Activated naive CD4-positive, alpha-beta T cell treated with Interleukin-2 at 50 U/mL for 16 hours (primary cell): ENCODE data around the gene CPHXL2.

Experiments used
- DNase-seq: peaks from one replicate; pipeline ENCODE4 v3.0.0-alpha.2; 2020

Gene CPHXL2

GRCh38 chr16:75676909-75677308 is at the start of gene CPHXL2:
Gene CPHXL2 (minus strand): TSS chr16:75677009. CDS start chr16:75676999, 10 bp downstream.
- no peak for DNase-seq

GRCh38 chr16:75726390-75726789 is 49.6 kb upstream of the CPHXL2 start, which contains the start of gene CPHXL:
Gene CPHXL (minus strand): TSS chr16:75726490. CDS start chr16:75726442, 48 bp downstream.
- no peak for DNase-seq

GRCh38 chr16:75718452-75718851 is 41.6 kb upstream of the CPHXL2 start:
- no peak for DNase-seq

- no peak for DNase-seq
These were observed 37.9 kb upstream of the CPHXL2 start for GRCh38 chr16:75714661-75715060.

GRCh38 chr16:75710344-75710743 is 33.5 kb upstream of the CPHXL2 start:
- no peak for DNase-seq

- no peak for DNase-seq
These were observed 26.5 kb upstream of the CPHXL2 start for GRCh38 chr16:75703306-75703705.

- no peak for DNase-seq
These were observed 25.4 kb upstream of the CPHXL2 start for GRCh38 chr16:75702242-75702641.

GRCh38 chr16:75701361-75701760 is 24.6 kb upstream of the CPHXL2 start, which contains the start of gene DUXB:
Gene DUXB (minus strand): TSS chr16:75701461. CDS start chr16:75701418, 43 bp downstream.
- DNase-seq = no peak

- no peak for DNase-seq
These were observed 20.8 kb upstream of the CPHXL2 start for GRCh38 chr16:75697571-75697970.

- DNase-seq = no peak
These were observed 18.9 kb upstream of the CPHXL2 start for GRCh38 chr16:75695708-75696107.

GRCh38 chr16:75687361-75687760 is 10.6 kb upstream of the CPHXL2 start:
- no peak for DNase-seq

GRCh38 chr16:75682308-75682707 is 5.5 kb upstream of the CPHXL2 start:
- DNase-seq = no peak

GRCh38 chr16:75679366-75679765 is 2.6 kb upstream of the CPHXL2 start:
- DNase-seq = no peak

GRCh38 chr16:75667503-75667902 is 9.3 kb downstream of the CPHXL2 start:
- DNase-seq = no peak

- DNase-seq = no peak
These were observed 16.0 kb downstream of the CPHXL2 start for GRCh38 chr16:75660726-75661302.

GRCh38 chr16:75660321-75660720 is 16.5 kb downstream of the CPHXL2 start:
- DNase-seq = no peak

GRCh38 chr16:75658175-75658574 is 18.6 kb downstream of the CPHXL2 start:
- no peak for DNase-seq

- no peak for DNase-seq
These were observed 22.9 kb downstream of the CPHXL2 start for GRCh38 chr16:75653922-75654321.

GRCh38 chr16:75648265-75649076 is 28.3 kb downstream of the CPHXL2 start:
- peak; percentile 90 for DNase-seq

GRCh38 chr16:75647492-75648264 is 29.1 kb downstream of the CPHXL2 start, which contains the start of the genes KARS1 and TERF2IP:
Gene KARS1 (minus strand): TSS chr16:75647665. CDS start chr16:75647639, 26 bp downstream.
Gene TERF2IP (plus strand): TSS chr16:75647773. CDS start chr16:75647883, 110 bp downstream.
- DNase-seq = peak; percentile 97

GRCh38 chr16:75647112-75647491 is 29.7 kb downstream of the CPHXL2 start:
- no peak for DNase-seq

GRCh38 chr16:75644240-75645012 is 32.4 kb downstream of the CPHXL2 start:
- no peak for DNase-seq
